HepG2 (cell line): ENCODE data around the gene GFRA4. TPM values are rescaled to one million over a fixed set of nuclear protein-coding genes. Genes with fewer than 3 reads are reported as not detected.

Experiments used
- ATAC-seq: fragments of 200-7000 bp; cut with Tn5 transposase; 3 replicates; pipeline ENCODE4 v1.9.1; 2020; ENCODE audit warnings: mild to moderate bottlenecking, moderate library complexity
- BruUV-seq: library from RNA; stranded (reverse); fragments of 400-500 nt; replicated peaks from 2 replicates; lab custom pipeline; 2021; lab: Mats Ljungman, UMichigan
- CTCF ChIA-PET: fragments of 300-600 bp; formaldehyde crosslinking; extraction: SDS; loops from one replicate; lab custom pipeline; 2021; ENCODE audit warnings: low total read pairs, inconsistent platforms, low intra/inter-chr PET ratio; lab: Yijun Ruan, JAX
- POLR2A ChIA-PET: fragments of 350-600 bp; sonication (Branson Sonifier 250); formaldehyde crosslinking; loops from one replicate; lab custom pipeline; 2020; ENCODE audit warnings: antibody characterized with exemption, inconsistent platforms; lab: Yijun Ruan, JAX
- DNase-seq: peaks from one replicate; pipeline ENCODE4 v3.0.0-alpha.2; 2015; ENCODE audit warnings: low spot score
- FAIRE-seq: peaks from 3 replicates; lab custom pipeline; 2011; peaks lifted over from hg19 to GRCh38; lab: Jason Lieb, UNC
- H2AFZ ChIP-seq: one replicate; pipeline ENCODE4 v1.6.1; 2011; ENCODE audit warnings: low read length, inconsistent platforms
- H3K27ac ChIP-seq: fragments of 300-600 bp; 3 replicates; pipeline ENCODE4 v1.8.0; 2011; ENCODE audit warnings: mixed run types, mild to moderate bottlenecking, mixed read lengths, low read length, inconsistent platforms; ENCODE audit not compliant: insufficient read depth; ENCODE audit errors: extremely low read length
- H3K27me3 ChIP-seq, 2 experiments: fragments of 200-600 bp in 1 of 2; 2 replicates in 1 of 2; 3 replicates in 1 of 2; pipeline versions ENCODE4 v1.6.0 to v1.8.0; 2011; ENCODE audit warnings: low read length in 2 of 2, mild to moderate bottlenecking in 2 of 2, moderate library complexity in 2 of 2, inconsistent platforms in 1 of 2; ENCODE audit not compliant: insufficient read depth in 2 of 2, control insufficient read depth in 1 of 2
- H3K36me3 ChIP-seq, 2 experiments: fragments of 200-600 bp in 1 of 2; replicated peaks in 1 of 2; 2 replicates in 1 of 2; 3 replicates in 1 of 2; pipeline versions ENCODE4 v1.5.1 to v1.8.0; 2011; ENCODE audit warnings: low read length in 2 of 2, inconsistent platforms in 1 of 2; ENCODE audit not compliant: insufficient read depth in 2 of 2, control insufficient read depth in 1 of 2
- H3K4me1 ChIP-seq: 2 replicates; pipeline ENCODE4 v1.5.1; 2012; ENCODE audit warnings: low read length, inconsistent platforms; ENCODE audit not compliant: insufficient read depth
- H3K4me2 ChIP-seq: 2 replicates; pipeline ENCODE4 v1.6.0; 2011; ENCODE audit warnings: low read depth, low read length, inconsistent platforms
- H3K4me3 ChIP-seq, 3 experiments: fragments of 200-600 bp in 1 of 3; sonication (generic), shearing (Covaris generic) in 1 of 3; replicated peaks in 1 of 3; 2 replicates each; pipeline ENCODE4 v1.5.1; 2011 to 2016; ENCODE audit warnings: low read length in 3 of 3, inconsistent platforms in 2 of 3, low read depth in 2 of 3, mild to moderate bottlenecking in 2 of 3, control low read depth in 1 of 3, mixed read lengths in 1 of 3; ENCODE audit not compliant: insufficient read depth in 1 of 3
- H3K79me2 ChIP-seq: one replicate; pipeline ENCODE4 v1.6.1; 2011; ENCODE audit warnings: low read length, inconsistent platforms; ENCODE audit not compliant: insufficient read depth
- H3K9ac ChIP-seq: 2 replicates; pipeline ENCODE4 v1.6.0; 2011; ENCODE audit warnings: mild to moderate bottlenecking, low read depth, low read length, inconsistent platforms; ENCODE audit not compliant: insufficient read depth
- H3K9me3 ChIP-seq: 2 replicates; pipeline ENCODE4 v1.5.1; 2012; ENCODE audit warnings: mild to moderate bottlenecking, low read length
- H4K20me1 ChIP-seq: 2 replicates; pipeline ENCODE4 v1.6.0; 2011; ENCODE audit warnings: inconsistent platforms, mild to moderate bottlenecking, low read length, moderate library complexity; ENCODE audit not compliant: insufficient read depth
- ATM ChIP-seq: fragments of 450-650 bp; IDR thresholded peaks from 2 replicates; pipeline ENCODE4 v1.7.1; 2017; ENCODE audit warnings: mild to moderate bottlenecking, borderline replicate concordance
- IRX3 ChIP-seq: sonication (generic); formaldehyde crosslinking; IDR thresholded peaks from 2 replicates; pipeline ENCODE4 v1.8.1; 2023; ENCODE audit warnings: mild to moderate bottlenecking, low read depth, missing genetic modification reagents, borderline replicate concordance
- RARG ChIP-seq: sonication (generic); formaldehyde crosslinking; IDR thresholded peaks from 2 replicates; pipeline ENCODE4 v1.4.0; 2020; ENCODE audit warnings: low read depth, mild to moderate bottlenecking, missing genetic modification reagents
- RFXAP ChIP-seq: sonication (generic); formaldehyde crosslinking; IDR thresholded peaks from 2 replicates; pipeline ENCODE4 v1.4.0; 2020; ENCODE audit warnings: missing genetic modification reagents, borderline replicate concordance
- YEATS2 ChIP-seq: sonication (generic); formaldehyde crosslinking; IDR thresholded peaks from 2 replicates; pipeline ENCODE4 v1.4.0; 2020; ENCODE audit warnings: missing genetic modification reagents, borderline replicate concordance
- ZIK1 ChIP-seq: sonication (generic); formaldehyde crosslinking; IDR thresholded peaks from 2 replicates; pipeline ENCODE4 v1.5.0; 2020; ENCODE audit warnings: mild to moderate bottlenecking, low read depth, missing genetic modification reagents, borderline replicate concordance
- ZMYM4 ChIP-seq: sonication (generic); formaldehyde crosslinking; IDR thresholded peaks from 2 replicates; pipeline ENCODE4 v1.8.1; 2023; ENCODE audit warnings: mild to moderate bottlenecking, missing genetic modification reagents
- ZNF550 ChIP-seq: sonication (generic); formaldehyde crosslinking; IDR thresholded peaks from 2 replicates; pipeline ENCODE4 v1.4.0; 2020; ENCODE audit warnings: mild to moderate bottlenecking, missing genetic modification reagents, borderline replicate concordance
- ZNF607 ChIP-seq: sonication (generic); formaldehyde crosslinking; IDR thresholded peaks from 2 replicates; pipeline ENCODE4 v1.5.1; 2020; ENCODE audit warnings: missing genetic modification reagents, mild to moderate bottlenecking, borderline replicate concordance
- whole genome bisulfite sequencing: methylation state at CpG from one replicate; pipeline ENCODE4 v1.1.6; 2017; ENCODE audit warnings: low lambda C conversion rate; 5-methylcytosine and 5-hydroxymethylcytosine counted together
- in situ Hi-C: cut with HindIII; loops from 2 replicates; pipeline ENCODE4 v1.10.0; 2017; ENCODE audit warnings: low pct_unique_long_range_greater_than_20kb; ENCODE audit not compliant: extremely low pct_ligation_motif_present
- intact Hi-C: fragments of 100-400 bp; cut with micrococcal nuclease; formaldehyde crosslinking; loops from one replicate; pipeline ENCODE4 v1.10.0; 2022; ENCODE audit not compliant: unreplicated experiment
- polyA plus RNA-seq, 8 experiments: library from polyadenylated mRNA; depleted of rRNA in 3 of 8; stranded (reverse) in 7 of 8; unstranded in 1 of 8; fragments of >200 nt; fragmentation: Illumina TruSeq in 4 of 8; extraction: Trizol in 4 of 8; gene quantifications; 2 replicates each; pipeline versions ENCODE4 v1.2.1 to v1.2.3, GENCODE V29; 2011 to 2016; ENCODE audit warnings: low read depth in 4 of 8, missing spikeins in 1 of 8, mixed read lengths in 1 of 8; ENCODE audit not compliant: insufficient read depth in 1 of 8
- total RNA-seq, 5 experiments: library from RNA; depleted of rRNA; stranded (reverse); fragments of >200 nt; fragmentation: Illumina TruSeq; extraction: Trizol; gene quantifications; 2 replicates each; pipeline ENCODE4 v1.2.3, GENCODE V29; 2016; ENCODE audit warnings: low read depth in 1 of 5
- TF ChIP-seq, protein P1 (sequence below): sonication (generic); formaldehyde crosslinking; IDR thresholded peaks from 2 replicates; pipeline ENCODE4 v1.5.1; 2020; ENCODE audit warnings: missing genetic modification reagents, mild to moderate bottlenecking, borderline replicate concordance
- TF ChIP-seq, protein P2 (sequence below): sonication (generic); formaldehyde crosslinking; IDR thresholded peaks from 2 replicates; pipeline ENCODE4 v1.5.0; 2020; ENCODE audit warnings: mild to moderate bottlenecking, missing genetic modification reagents
- TF ChIP-seq, protein P3 (sequence below): IDR thresholded peaks from 2 replicates; pipeline ENCODE4 v1.6.1; 2016; ENCODE audit warnings: missing compliant biosample characterization, missing genetic modification reagents, borderline replicate concordance
- TF ChIP-seq, protein P4 (sequence below): sonication (generic); formaldehyde crosslinking; IDR thresholded peaks from 2 replicates; pipeline ENCODE4 v1.8.0; 2022; ENCODE audit warnings: missing genetic modification reagents, low read depth, mild to moderate bottlenecking, borderline replicate concordance

GFRA4 gene
- total and polyA plus RNA-seq, 2 of the 13 experiments (the other 11 are each of a cell fraction or from before 2014, with no cell fraction given): not detected

DNA sequence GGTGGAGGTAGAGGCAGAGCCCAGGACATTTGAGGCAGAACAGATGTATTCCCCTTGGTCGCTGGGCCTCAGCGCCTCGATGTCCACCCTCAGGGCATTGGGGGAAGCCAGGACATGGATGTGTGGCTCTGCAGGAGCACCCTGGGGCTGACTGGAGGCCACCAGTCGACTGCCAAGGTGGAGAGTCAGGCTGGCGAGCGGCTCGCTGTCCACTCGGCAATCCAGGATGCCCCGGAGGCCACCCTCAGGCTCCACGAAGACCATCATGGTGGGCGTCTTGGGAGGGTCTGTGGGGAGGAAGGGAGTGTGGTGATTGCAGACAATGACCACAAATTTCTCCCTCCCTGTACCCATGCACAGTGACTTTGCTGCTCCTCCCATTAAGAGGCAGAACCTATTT, 26.8 kb upstream of the GFRA4 start:
- H3K79me2 ChIP-seq: no peaks in the 10 kb centered on the region
- no peaks in the 10 kb centered on the region for H3K9me3 ChIP-seq
- ChIA-PET CTCF (no interaction called here), POLR2A (no interaction called here)
- ATAC-seq (no peak), FAIRE-seq (no peak), DNase-seq (no peak)
- no peak overlapping the region for H3K4me2 ChIP-seq
- BruUV-seq: no TSS peak
- peaks cover 9% of the 10 kb centered on the region; the same call in 1 of the 2 replicates for H3K4me1 ChIP-seq
- no peaks in the 10 kb centered on the region for H3K36me3 ChIP-seq
- no peak overlapping the region for H2AFZ ChIP-seq
- in situ Hi-C loops: no loop called here
- H3K4me3 ChIP-seq: no peak overlapping the region
- no peak overlapping the region for H3K27ac ChIP-seq
- H4K20me1 ChIP-seq: no peaks in the 10 kb centered on the region; the same call in 1 of the 2 replicates
- peaks cover 20 to 78% of the 10 kb centered on the region in 2 experiments for H3K27me3 ChIP-seq
- TF ChIP-seq ZNF550 (CRISPR knock-in tag): no peak
- TF ChIP-seq, protein P1, sequence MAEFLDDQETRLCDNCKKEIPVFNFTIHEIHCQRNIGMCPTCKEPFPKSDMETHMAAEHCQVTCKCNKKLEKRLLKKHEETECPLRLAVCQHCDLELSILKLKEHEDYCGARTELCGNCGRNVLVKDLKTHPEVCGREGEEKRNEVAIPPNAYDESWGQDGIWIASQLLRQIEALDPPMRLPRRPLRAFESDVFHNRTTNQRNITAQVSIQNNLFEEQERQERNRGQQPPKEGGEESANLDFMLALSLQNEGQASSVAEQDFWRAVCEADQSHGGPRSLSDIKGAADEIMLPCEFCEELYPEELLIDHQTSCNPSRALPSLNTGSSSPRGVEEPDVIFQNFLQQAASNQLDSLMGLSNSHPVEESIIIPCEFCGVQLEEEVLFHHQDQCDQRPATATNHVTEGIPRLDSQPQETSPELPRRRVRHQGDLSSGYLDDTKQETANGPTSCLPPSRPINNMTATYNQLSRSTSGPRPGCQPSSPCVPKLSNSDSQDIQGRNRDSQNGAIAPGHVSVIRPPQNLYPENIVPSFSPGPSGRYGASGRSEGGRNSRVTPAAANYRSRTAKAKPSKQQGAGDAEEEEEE (CRISPR knock-in tag): no peak
- no peak for TF ChIP-seq ZIK1 (CRISPR knock-in tag)
- no peak for TF ChIP-seq ZMYM4 (CRISPR knock-in tag)
- no peak for TF ChIP-seq YEATS2 (CRISPR knock-in tag)
- no peak for TF ChIP-seq ZNF607 (CRISPR knock-in tag)
- TF ChIP-seq, protein P2, sequence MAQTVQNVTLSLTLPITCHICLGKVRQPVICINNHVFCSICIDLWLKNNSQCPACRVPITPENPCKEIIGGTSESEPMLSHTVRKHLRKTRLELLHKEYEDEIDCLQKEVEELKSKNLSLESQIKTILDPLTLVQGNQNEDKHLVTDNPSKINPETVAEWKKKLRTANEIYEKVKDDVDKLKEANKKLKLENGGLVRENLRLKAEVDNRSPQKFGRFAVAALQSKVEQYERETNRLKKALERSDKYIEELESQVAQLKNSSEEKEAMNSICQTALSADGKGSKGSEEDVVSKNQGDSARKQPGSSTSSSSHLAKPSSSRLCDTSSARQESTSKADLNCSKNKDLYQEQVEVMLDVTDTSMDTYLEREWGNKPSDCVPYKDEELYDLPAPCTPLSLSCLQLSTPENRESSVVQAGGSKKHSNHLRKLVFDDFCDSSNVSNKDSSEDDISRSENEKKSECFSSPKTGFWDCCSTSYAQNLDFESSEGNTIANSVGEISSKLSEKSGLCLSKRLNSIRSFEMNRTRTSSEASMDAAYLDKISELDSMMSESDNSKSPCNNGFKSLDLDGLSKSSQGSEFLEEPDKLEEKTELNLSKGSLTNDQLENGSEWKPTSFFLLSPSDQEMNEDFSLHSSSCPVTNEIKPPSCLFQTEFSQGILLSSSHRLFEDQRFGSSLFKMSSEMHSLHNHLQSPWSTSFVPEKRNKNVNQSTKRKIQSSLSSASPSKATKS (CRISPR knock-in tag): no peak
- no peak for TF ChIP-seq ATM
- TF ChIP-seq IRX3: no peak
- no peak for TF ChIP-seq RFXAP (CRISPR knock-in tag)
- TF ChIP-seq, protein P3, sequence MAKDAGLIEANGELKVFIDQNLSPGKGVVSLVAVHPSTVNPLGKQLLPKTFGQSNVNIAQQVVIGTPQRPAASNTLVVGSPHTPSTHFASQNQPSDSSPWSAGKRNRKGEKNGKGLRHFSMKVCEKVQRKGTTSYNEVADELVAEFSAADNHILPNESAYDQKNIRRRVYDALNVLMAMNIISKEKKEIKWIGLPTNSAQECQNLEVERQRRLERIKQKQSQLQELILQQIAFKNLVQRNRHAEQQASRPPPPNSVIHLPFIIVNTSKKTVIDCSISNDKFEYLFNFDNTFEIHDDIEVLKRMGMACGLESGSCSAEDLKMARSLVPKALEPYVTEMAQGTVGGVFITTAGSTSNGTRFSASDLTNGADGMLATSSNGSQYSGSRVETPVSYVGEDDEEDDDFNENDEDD (CRISPR knock-in tag): no peak
- TF ChIP-seq RARG (CRISPR knock-in tag): no peak
- TF ChIP-seq, protein P4, sequence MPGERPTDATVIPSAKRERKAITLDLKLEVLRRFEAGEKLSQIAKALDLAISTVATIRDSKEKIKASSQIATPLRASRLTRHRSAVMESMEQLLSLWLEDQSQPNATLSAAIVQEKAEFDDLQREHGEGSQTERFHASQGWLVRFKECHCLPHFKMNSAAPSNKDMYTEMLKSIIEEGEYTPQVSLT (CRISPR knock-in tag): no peak
- intact Hi-C loops: no loop called here
- WGBS: 34% methylated on average over 11 of the region's 11 CpGs
- H3K9ac ChIP-seq: no peak overlapping the region
